GM12878 (cell line): Measurements from ENCODE around the gene SLCO4A1. TPM values are rescaled to one million over a fixed set of nuclear protein-coding genes. Genes with fewer than 3 reads are reported as not detected.

Experiments used
- DPF2 ChIP-seq: fragments of 450-650 bp; IDR thresholded peaks from 2 replicates; pipeline ENCODE4 v1.6.1; 2017; ENCODE audit warnings: mild to moderate bottlenecking
- E2F8 ChIP-seq: fragments of 450-650 bp; IDR thresholded peaks from 2 replicates; pipeline ENCODE4 v1.6.1; 2018; ENCODE audit warnings: mild to moderate bottlenecking, low read depth, moderate library complexity; ENCODE audit not compliant: partially characterized antibody
- ETV6 ChIP-seq, 2 experiments: fragments of 450-650 bp in 1 of 2; IDR thresholded peaks in 1 of 2; conservative IDR thresholded peaks in 1 of 2; 2 replicates each; pipeline ENCODE4 v1.6.1; 2014; ENCODE audit warnings: antibody characterized with exemption in 1 of 2, borderline replicate concordance in 1 of 2, low read depth in 1 of 2, mild to moderate bottlenecking in 1 of 2, moderate library complexity in 1 of 2
- FOXM1 ChIP-seq: IDR thresholded peaks from 2 replicates; pipeline ENCODE4 v1.6.1; 2012; ENCODE audit warnings: low read depth, mild to moderate bottlenecking, inconsistent platforms, low read length, moderate library complexity
- GABPA ChIP-seq: IDR thresholded peaks from 2 replicates; pipeline ENCODE4 v1.6.1; 2014; ENCODE audit warnings: antibody characterized with exemption, low read depth, mild to moderate bottlenecking, inconsistent platforms
- HDGF ChIP-seq: fragments of 450-650 bp; IDR thresholded peaks from 2 replicates; pipeline ENCODE4 v1.6.1; 2016; ENCODE audit warnings: antibody characterized with exemption
- JUNB ChIP-seq: IDR thresholded peaks from 2 replicates; pipeline ENCODE4 v1.6.1; 2016; ENCODE audit warnings: antibody characterized with exemption, mild to moderate bottlenecking
- NR2C1 ChIP-seq: fragments of 450-650 bp; IDR thresholded peaks from 2 replicates; pipeline ENCODE4 v1.6.1; 2017; ENCODE audit warnings: antibody characterized with exemption, mild to moderate bottlenecking, moderate library complexity
- POLR2AphosphoS2 ChIP-seq: IDR thresholded peaks from 2 replicates; pipeline ENCODE4 v1.6.1; 2011; ENCODE audit warnings: low read depth, mild to moderate bottlenecking, low read length, improper control_type of control experiment, moderate library complexity
- RAD21 ChIP-seq: IDR thresholded peaks from 2 replicates; pipeline ENCODE4 v1.6.1; 2011; ENCODE audit warnings: mild to moderate bottlenecking, low read depth, low read length, moderate library complexity; ENCODE audit not compliant: insufficient read depth
- RELB ChIP-seq: fragments of 450-650 bp; IDR thresholded peaks from 2 replicates; pipeline ENCODE4 v1.6.1; 2017; ENCODE audit warnings: low read depth, mild to moderate bottlenecking, moderate library complexity
- SKIL ChIP-seq: fragments of 450-650 bp; IDR thresholded peaks from 2 replicates; pipeline ENCODE4 v1.6.1; 2017; ENCODE audit warnings: mild to moderate bottlenecking, low read depth, inconsistent platforms; ENCODE audit not compliant: poor library complexity, severe bottlenecking
- TBL1XR1 ChIP-seq: IDR thresholded peaks from 2 replicates; pipeline ENCODE4 v1.6.1; 2012; ENCODE audit warnings: low read depth, low read length, improper control_type of control experiment
- TCF7 ChIP-seq: IDR thresholded peaks from 2 replicates; pipeline ENCODE4 v1.6.1; 2014; ENCODE audit warnings: antibody characterized with exemption, borderline replicate concordance
- USF1 ChIP-seq: IDR thresholded peaks from 2 replicates; pipeline ENCODE4 v1.6.1; 2011; ENCODE audit warnings: borderline replicate concordance, low read depth, mild to moderate bottlenecking, moderate library complexity, mixed read lengths, low read length; ENCODE audit not compliant: insufficient read depth; ENCODE audit errors: extremely low read length
- YY1 ChIP-seq: IDR thresholded peaks from 2 replicates; pipeline ENCODE4 v1.6.1; 2011; ENCODE audit warnings: low read depth, mild to moderate bottlenecking, low read length
- ZBTB33 ChIP-seq: fragments of 450-650 bp; IDR thresholded peaks from 2 replicates; pipeline ENCODE4 v1.6.1; 2017; ENCODE audit warnings: mild to moderate bottlenecking
- polyA plus RNA-seq, 11 experiments: library from polyadenylated mRNA; depleted of rRNA in 4 of 11; unstranded in 6 of 11; stranded (reverse) in 5 of 11; fragments of >200 nt; fragmentation: Nextera tagmentation in 4 of 11; fragmentation: Illumina TruSeq in 1 of 11; extraction: Ambion mirVana in 4 of 11; extraction: Trizol in 1 of 11; gene quantifications; 1 replicate in 1 of 11; 2 replicates in 10 of 11; pipeline versions ENCODE4 v1.2.1 to v1.2.3, GENCODE V29; 2011 to 2016; ENCODE audit warnings: inconsistent platforms in 2 of 11, missing spikeins in 2 of 11, low read depth in 1 of 11
- total RNA-seq, 4 experiments: library from RNA; depleted of rRNA in 3 of 4; stranded (reverse); fragments of >200 nt in 3 of 4; fragmentation: Illumina TruSeq in 1 of 4; extraction: Trizol in 1 of 4; gene quantifications; 2 replicates each; pipeline versions ENCODE4 v1.2.1 to v1.2.3, GENCODE V29; 2013 to 2021

The SLCO4A1 gene
- total and polyA plus RNA-seq, 10 of the 15 experiments (the other 5 are each of a cell fraction or from before 2014, with no cell fraction given) = 2.1 to 30.7 (median 12.0) TPM

- TF ChIP-seq RELB (no peak), FOXM1 (no peak), YY1 (no peak), HDGF (no peak), ZBTB33 (no peak), TCF7 (no peak), ETV6 (conservative IDR thresholded peaks at IDR 0.05 in 1 of 2, IDR thresholded peaks at IDR 0.05 in 1 of 2; ENCODE audit: borderline replicate concordance in 1 of 2, low read depth in 1 of 2) (peak in 1 of 2 experiments; percentile 75; a peak in 2 of 4 replicates), NR2C1 (peak; percentile 43; the same call in 1 of the 2 replicates), SKIL (no peak), E2F8 (no peak), DPF2 (peak; percentile 38; the same call in 1 of the 2 replicates), RAD21 (no peak), USF1 (no peak), JUNB (peak; percentile 52; the same call in 1 of the 2 replicates), GABPA (no peak), POLR2AphosphoS2 (no peak), TBL1XR1 (peak; percentile 77; the same call in 1 of the 2 replicates)
These were observed 23.4 kb upstream of the SLCO4A1 start (continued) for GRCh38 chr20:62618611-62619529.
